ENCODE results near the gene ANO6. TPM values are rescaled to one million over a fixed set of nuclear protein-coding genes. Genes with fewer than 3 reads are reported as not detected.

Gene ANO6
- total RNA-seq, 1 experiment from 2014 or later: 18.1 TPM

DNA sequence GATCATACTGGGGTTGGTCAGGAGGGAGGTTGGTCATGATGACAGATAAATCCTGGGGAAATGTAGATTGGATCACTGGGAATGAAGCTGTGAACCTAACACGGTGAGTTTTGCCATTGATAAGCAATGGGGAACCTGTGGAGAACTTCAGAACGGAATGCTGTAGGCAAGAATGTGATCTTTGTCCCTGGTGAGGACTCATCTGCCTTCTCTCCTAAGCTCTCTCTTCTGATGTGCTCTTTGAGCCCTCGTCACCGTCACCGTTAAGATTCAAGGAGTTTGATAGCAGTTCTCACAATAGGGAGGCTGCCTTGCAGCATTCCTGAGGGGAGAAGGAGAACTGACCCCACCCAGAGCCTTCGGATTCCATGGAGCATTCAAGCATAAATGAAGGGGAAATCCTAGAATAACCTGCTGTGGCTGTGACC, 217.6 kb downstream of the ANO6 start:
- Histone ChIP-seq H3K9me2 (replicated peaks; ENCODE audit: low read length) (no peaks in the 10 kb centered on the region), H3K79me2 (ENCODE audit: low read length) (no peaks in the 10 kb centered on the region), H3K27me3 (ENCODE audit: low read length) (no peaks in the 10 kb centered on the region), H4K20me1 (ENCODE audit: low read length) (no peaks in the 10 kb centered on the region), H3K4me1 (ENCODE audit: insufficient read depth, low read length) (no peaks in the 10 kb centered on the region), H2AFZ (ENCODE audit: low read length) (no peak overlapping the region), H3K4me3 (ENCODE audit: low read length) (no peak overlapping the region), H3K4me2 (ENCODE audit: low read length) (no peak overlapping the region), H3F3A (ENCODE audit: low read length, unreplicated experiment) (no peaks in the 10 kb centered on the region), H3K9me3 (ENCODE audit: low read length) (no peaks in the 10 kb centered on the region), H3K36me3 (ENCODE audit: low read depth, low read length) (no peaks in the 10 kb centered on the region), H3K9ac (ENCODE audit: low read length) (no peak overlapping the region), H3K27ac (ENCODE audit: low read length) (no peak overlapping the region)
- ATAC-seq (no peak), DNase-seq (no peak)
- POLR2A ChIA-PET (ENCODE audit: unreplicated experiment): no interaction called here
- CTCF ChIA-PET: no interaction called here
- intact Hi-C loops (cut with micrococcal nuclease): no loop called here
- BruUV-seq (replicated peaks): no TSS peak
- TF ChIP-seq, protein P1, sequence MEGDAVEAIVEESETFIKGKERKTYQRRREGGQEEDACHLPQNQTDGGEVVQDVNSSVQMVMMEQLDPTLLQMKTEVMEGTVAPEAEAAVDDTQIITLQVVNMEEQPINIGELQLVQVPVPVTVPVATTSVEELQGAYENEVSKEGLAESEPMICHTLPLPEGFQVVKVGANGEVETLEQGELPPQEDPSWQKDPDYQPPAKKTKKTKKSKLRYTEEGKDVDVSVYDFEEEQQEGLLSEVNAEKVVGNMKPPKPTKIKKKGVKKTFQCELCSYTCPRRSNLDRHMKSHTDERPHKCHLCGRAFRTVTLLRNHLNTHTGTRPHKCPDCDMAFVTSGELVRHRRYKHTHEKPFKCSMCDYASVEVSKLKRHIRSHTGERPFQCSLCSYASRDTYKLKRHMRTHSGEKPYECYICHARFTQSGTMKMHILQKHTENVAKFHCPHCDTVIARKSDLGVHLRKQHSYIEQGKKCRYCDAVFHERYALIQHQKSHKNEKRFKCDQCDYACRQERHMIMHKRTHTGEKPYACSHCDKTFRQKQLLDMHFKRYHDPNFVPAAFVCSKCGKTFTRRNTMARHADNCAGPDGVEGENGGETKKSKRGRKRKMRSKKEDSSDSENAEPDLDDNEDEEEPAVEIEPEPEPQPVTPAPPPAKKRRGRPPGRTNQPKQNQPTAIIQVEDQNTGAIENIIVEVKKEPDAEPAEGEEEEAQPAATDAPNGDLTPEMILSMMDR (conservative IDR thresholded peaks at IDR 0.05; ENCODE audit: low read depth, low read length): no peak
- no peak for TF ChIP-seq EZH2phosphoT487 (IDR thresholded peaks at IDR 0.05; ENCODE audit: borderline replicate concordance, low read length)
- TF ChIP-seq EZH2 (IDR thresholded peaks at IDR 0.05; ENCODE audit: low read length, unreplicated experiment): no peak

DNA sequence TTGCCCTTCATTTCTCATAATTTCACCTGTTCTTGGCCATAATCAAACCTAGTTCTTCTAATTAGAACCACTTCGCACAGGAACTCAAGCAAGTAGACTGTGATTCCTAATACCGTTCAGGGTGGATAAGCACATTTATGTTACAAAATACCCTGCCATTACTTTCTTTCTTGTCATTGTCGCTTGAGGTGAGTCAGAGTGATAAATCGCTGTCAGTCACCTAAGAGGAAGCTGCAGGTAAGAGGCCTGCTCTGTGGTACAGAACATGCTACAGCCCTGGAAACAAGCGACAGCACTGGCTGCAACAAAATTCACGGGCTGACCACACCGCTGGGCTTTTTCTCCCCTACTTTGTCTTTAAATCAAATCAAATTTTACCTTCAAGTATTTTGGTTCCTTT, 218.2 kb downstream of the ANO6 start:
- no TSS peak for BruUV-seq (replicated peaks)
- ATAC-seq (no peak), DNase-seq (no peak)
- Histone ChIP-seq H3K79me2 (ENCODE audit: low read length) (no peaks in the 10 kb centered on the region), H3K4me3 (ENCODE audit: low read length) (no peak overlapping the region), H3F3A (ENCODE audit: low read length, unreplicated experiment) (no peaks in the 10 kb centered on the region), H3K27me3 (ENCODE audit: low read length) (no peaks in the 10 kb centered on the region), H3K36me3 (ENCODE audit: low read depth, low read length) (no peaks in the 10 kb centered on the region), H3K27ac (ENCODE audit: low read length) (no peak overlapping the region), H4K20me1 (ENCODE audit: low read length) (no peaks in the 10 kb centered on the region), H3K9me3 (ENCODE audit: low read length) (no peaks in the 10 kb centered on the region), H3K9me2 (replicated peaks; ENCODE audit: low read length) (no peaks in the 10 kb centered on the region), H3K4me2 (ENCODE audit: low read length) (no peak overlapping the region), H3K4me1 (ENCODE audit: insufficient read depth, low read length) (no peaks in the 10 kb centered on the region), H2AFZ (ENCODE audit: low read length) (no peak overlapping the region), H3K9ac (ENCODE audit: low read length) (no peak overlapping the region)
- POLR2A ChIA-PET (ENCODE audit: unreplicated experiment): no interaction called here
- CTCF ChIA-PET: no interaction called here
- intact Hi-C loops (cut with micrococcal nuclease): no loop called here
- TF ChIP-seq EZH2phosphoT487 (IDR thresholded peaks at IDR 0.05; ENCODE audit: borderline replicate concordance, low read length): no peak
- no peak for TF ChIP-seq EZH2 (IDR thresholded peaks at IDR 0.05; ENCODE audit: low read length, unreplicated experiment)
- TF ChIP-seq, protein P1 (conservative IDR thresholded peaks at IDR 0.05; ENCODE audit: low read depth, low read length): no peak

DNA sequence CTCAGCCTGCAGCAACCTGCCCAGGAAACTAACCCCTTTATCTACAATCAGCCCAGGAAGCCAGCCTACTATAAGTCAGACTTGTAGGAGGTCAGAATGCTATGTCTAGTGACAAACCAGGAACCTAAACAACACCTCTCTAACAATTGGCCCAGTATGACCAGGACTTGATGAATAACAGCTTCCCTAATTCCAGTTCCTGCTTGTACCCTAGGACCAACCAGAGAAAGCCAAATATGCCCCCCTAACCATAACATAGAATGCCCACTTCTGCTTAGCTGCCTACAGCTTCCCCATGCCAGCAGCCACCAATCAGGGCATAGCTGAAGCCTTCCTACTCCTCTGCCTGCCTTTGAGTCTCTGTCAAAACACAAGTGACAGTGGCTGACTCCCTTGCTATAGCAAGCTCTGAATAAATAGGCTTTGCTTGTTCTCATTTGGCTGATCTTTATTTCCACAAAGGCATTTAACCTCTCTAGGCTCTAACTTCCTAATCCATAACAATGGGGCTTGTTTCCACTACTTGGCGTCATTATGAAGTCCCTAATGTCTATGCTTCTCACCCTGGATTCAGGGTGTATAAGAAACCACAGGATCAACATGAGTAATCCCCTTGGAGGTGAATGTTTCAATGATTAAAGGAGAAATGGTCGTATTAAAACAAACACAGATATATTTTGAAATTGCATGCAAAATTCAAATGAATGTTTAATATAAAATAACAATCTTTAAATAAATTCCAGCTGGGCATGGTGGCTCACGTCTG, 220.2 kb downstream of the ANO6 start:
- no peak for ATAC-seq
- no peak overlapping the region for H2AFZ ChIP-seq (ENCODE audit: low read length)
- H3K9me3 ChIP-seq (ENCODE audit: low read length): no peaks in the 10 kb centered on the region
- H3K4me1 ChIP-seq (ENCODE audit: insufficient read depth, low read length): no peaks in the 10 kb centered on the region
- H4K20me1 ChIP-seq (ENCODE audit: low read length): no peaks in the 10 kb centered on the region
- H3K36me3 ChIP-seq (ENCODE audit: low read depth, low read length): no peaks in the 10 kb centered on the region
- CTCF ChIA-PET: no interaction called here
- no peaks in the 10 kb centered on the region for H3K9me2 ChIP-seq (replicated peaks; ENCODE audit: low read length)
- no peak overlapping the region for H3K9ac ChIP-seq (ENCODE audit: low read length)
- H3F3A ChIP-seq (ENCODE audit: low read length, unreplicated experiment): no peaks in the 10 kb centered on the region
- intact Hi-C loops (cut with micrococcal nuclease): no loop called here
- no peaks in the 10 kb centered on the region for H3K79me2 ChIP-seq (ENCODE audit: low read length)
- TF ChIP-seq EZH2 (IDR thresholded peaks at IDR 0.05; ENCODE audit: low read length, unreplicated experiment) (no peak), EZH2phosphoT487 (IDR thresholded peaks at IDR 0.05; ENCODE audit: borderline replicate concordance, low read length) (no peak)
- TF ChIP-seq, protein P1 (conservative IDR thresholded peaks at IDR 0.05; ENCODE audit: low read depth, low read length): no peak
- BruUV-seq (replicated peaks): no TSS peak
- no peak overlapping the region for H3K4me2 ChIP-seq (ENCODE audit: low read length)
- no peaks in the 10 kb centered on the region for H3K27me3 ChIP-seq (ENCODE audit: low read length)
- no peak overlapping the region for H3K4me3 ChIP-seq (ENCODE audit: low read length)
- POLR2A ChIA-PET (ENCODE audit: unreplicated experiment): no interaction called here
- no peak for DNase-seq
- no peak overlapping the region for H3K27ac ChIP-seq (ENCODE audit: low read length)

Measured in PC-3 (cell line).